ACC112 (cell line): Measurements from ENCODE around the gene DNMT1.

Experiments
- H2AFZ ChIP-seq: fragments of 200-600 bp; sonication (generic); one replicate; pipeline ENCODE4 v1.6.0; 2017; ENCODE audit warnings: antibody characterized with exemption, low read length; ENCODE audit not compliant: unreplicated experiment
- H3K27ac ChIP-seq: fragments of 200-600 bp; sonication (generic); 2 replicates; pipeline ENCODE4 v1.5.1; 2014; ENCODE audit warnings: low read depth, mild to moderate bottlenecking, antibody characterized with exemption, low read length, moderate library complexity
- H3K27me3 ChIP-seq: fragments of 200-600 bp; sonication (generic); 2 replicates; pipeline ENCODE4 v1.6.1; 2014; ENCODE audit warnings: mild to moderate bottlenecking, antibody characterized with exemption, low read length, moderate library complexity, mixed read lengths; ENCODE audit not compliant: insufficient read depth
- H3K36me3 ChIP-seq: fragments of 200-600 bp; sonication (generic); 2 replicates; pipeline ENCODE4 v1.6.1; 2016; ENCODE audit warnings: mild to moderate bottlenecking, antibody characterized with exemption, low read length, moderate library complexity, mixed read lengths; ENCODE audit not compliant: insufficient read depth
- H3K4me1 ChIP-seq: fragments of 200-600 bp; sonication (generic); one replicate; pipeline ENCODE4 v1.6.1; 2016; ENCODE audit warnings: low read length, mixed read lengths; ENCODE audit not compliant: insufficient read depth, unreplicated experiment, control insufficient read depth
- H3K4me3 ChIP-seq: fragments of 200-600 bp; sonication (generic); 2 replicates; pipeline ENCODE4 v1.5.1; 2014; ENCODE audit warnings: mild to moderate bottlenecking, low read depth, low read length
- H3K79me2 ChIP-seq: fragments of 200-600 bp; sonication (generic); one replicate; pipeline ENCODE4 v1.6.0; 2016; ENCODE audit warnings: low read length; ENCODE audit not compliant: control insufficient read depth, unreplicated experiment, insufficient read depth

Gene DNMT1

GRCh38 chr19:10095948-10096614 is 98.7 kb downstream of the DNMT1 start:
- no peaks in the 10 kb centered on the region for H3K79me2 ChIP-seq
- no peaks in the 10 kb centered on the region for H3K4me1 ChIP-seq
- H3K27me3 ChIP-seq, result no peaks in the 10 kb centered on the region
- H3K4me3 ChIP-seq, result peak overlapping the region; percentile 87
- H3K27ac ChIP-seq, result no peak overlapping the region
- H3K36me3 ChIP-seq, result peaks cover 19% of the 10 kb centered on the region; the same call in 1 of the 2 replicates
- no peak overlapping the region for H2AFZ ChIP-seq

- no peaks in the 10 kb centered on the region for H3K4me1 ChIP-seq
- H3K79me2 ChIP-seq, result no peaks in the 10 kb centered on the region
- peak overlapping the region; percentile 70 for H3K4me3 ChIP-seq
- H3K36me3 ChIP-seq, result peaks cover 19% of the 10 kb centered on the region; the same call in 1 of the 2 replicates
- no peaks in the 10 kb centered on the region for H3K27me3 ChIP-seq
- H2AFZ ChIP-seq, result no peak overlapping the region
- H3K27ac ChIP-seq, result no peak overlapping the region
These were observed 99.2 kb downstream of the DNMT1 start for GRCh38 chr19:10095622-10095947.

GRCh38 chr19:10093295-10094186 is 101.2 kb downstream of the DNMT1 start:
- Histone ChIP-seq H3K36me3 (peaks cover 36% of the 10 kb centered on the region; the same call in 1 of the 2 replicates), H3K4me1 (no peaks in the 10 kb centered on the region), H3K27me3 (no peaks in the 10 kb centered on the region), H3K27ac (no peak overlapping the region), H3K79me2 (no peaks in the 10 kb centered on the region), H2AFZ (no peak overlapping the region), H3K4me3 (no peak overlapping the region)

GRCh38 chr19:10092648-10093294 is 102.0 kb downstream of the DNMT1 start:
- H3K4me3 ChIP-seq, result no peak overlapping the region
- H3K36me3 ChIP-seq, result peaks cover 36% of the 10 kb centered on the region; the same call in 1 of the 2 replicates
- H3K4me1 ChIP-seq, result no peaks in the 10 kb centered on the region
- H3K27me3 ChIP-seq, result no peaks in the 10 kb centered on the region
- H3K27ac ChIP-seq, result no peak overlapping the region
- H3K79me2 ChIP-seq, result no peaks in the 10 kb centered on the region
- no peak overlapping the region for H2AFZ ChIP-seq

GRCh38 chr19:10091895-10092641 is 102.7 kb downstream of the DNMT1 start:
- Histone ChIP-seq H3K4me3 (no peak overlapping the region), H3K4me1 (no peaks in the 10 kb centered on the region), H3K27me3 (no peaks in the 10 kb centered on the region), H3K27ac (no peak overlapping the region), H3K79me2 (peaks cover 4% of the 10 kb centered on the region), H3K36me3 (peaks cover 36% of the 10 kb centered on the region; the same call in 1 of the 2 replicates), H2AFZ (no peak overlapping the region)

GRCh38 chr19:10091370-10091687 is 103.4 kb downstream of the DNMT1 start:
- Histone ChIP-seq H3K27me3 (no peaks in the 10 kb centered on the region), H2AFZ (no peak overlapping the region), H3K79me2 (peaks cover 12% of the 10 kb centered on the region), H3K4me1 (no peaks in the 10 kb centered on the region), H3K4me3 (no peak overlapping the region), H3K36me3 (peaks cover 36% of the 10 kb centered on the region; the same call in 1 of the 2 replicates), H3K27ac (no peak overlapping the region)

- Histone ChIP-seq H3K4me3 (no peak overlapping the region), H3K27ac (no peak overlapping the region)
These were observed 104.9 kb downstream of the DNMT1 start for GRCh38 chr19:10089801-10090375.

GRCh38 chr19:10088949-10089554 is 105.7 kb downstream of the DNMT1 start:
- peaks cover 14% of the 10 kb centered on the region for H3K79me2 ChIP-seq
- H2AFZ ChIP-seq, result no peak overlapping the region
- no peak overlapping the region for H3K27ac ChIP-seq
- H3K4me1 ChIP-seq, result no peaks in the 10 kb centered on the region
- H3K36me3 ChIP-seq, result peaks cover 36% of the 10 kb centered on the region; the same call in 1 of the 2 replicates
- no peaks in the 10 kb centered on the region for H3K27me3 ChIP-seq
- no peak overlapping the region for H3K4me3 ChIP-seq

More at GRCh38 chr19:10089801-10090375, 104.9 kb downstream of the DNMT1 start:
- H3K27me3 ChIP-seq, result no peaks in the 10 kb centered on the region
- H3K4me1 ChIP-seq, result no peaks in the 10 kb centered on the region
- H3K36me3 ChIP-seq, result peaks cover 36% of the 10 kb centered on the region; the same call in 1 of the 2 replicates
- peaks cover 14% of the 10 kb centered on the region for H3K79me2 ChIP-seq
- no peak overlapping the region for H2AFZ ChIP-seq

- H3K4me3 ChIP-seq, result peak overlapping the region; percentile 99
- H3K36me3 ChIP-seq, result peaks cover 22% of the 10 kb centered on the region; the same call in 1 of the 2 replicates
- peaks cover 14% of the 10 kb centered on the region for H3K79me2 ChIP-seq
- H3K27ac ChIP-seq, result peak overlapping the region; percentile 63; the same call in 1 of the 2 replicates
- H3K27me3 ChIP-seq, result no peaks in the 10 kb centered on the region
- no peak overlapping the region for H2AFZ ChIP-seq
- no peaks in the 10 kb centered on the region for H3K4me1 ChIP-seq
These were observed 107.3 kb downstream of the DNMT1 start for GRCh38 chr19:10087296-10088061.
